Parietal lobe (tissue), 1 donor: Measurements from ENCODE around the gene HES6. TPM values are rescaled to one million over a fixed set of nuclear protein-coding genes. Genes with fewer than 3 reads are reported as not detected.

Source experiments
- total RNA-seq: library from RNA; depleted of rRNA; stranded (reverse); fragments of >200 nt; gene quantifications from one replicate; pipeline ENCODE4 v1.2.3, GENCODE V29; 2014

The HES6 gene
- 94.5 TPM for total RNA-seq

GRCh38 chr2:238239863-238240756, at the start of gene HES6:
Gene HES6, minus strand, starts transcription at chr2:238240038. Its CDS starts 133 bp downstream, at chr2:238239905.

DNA sequence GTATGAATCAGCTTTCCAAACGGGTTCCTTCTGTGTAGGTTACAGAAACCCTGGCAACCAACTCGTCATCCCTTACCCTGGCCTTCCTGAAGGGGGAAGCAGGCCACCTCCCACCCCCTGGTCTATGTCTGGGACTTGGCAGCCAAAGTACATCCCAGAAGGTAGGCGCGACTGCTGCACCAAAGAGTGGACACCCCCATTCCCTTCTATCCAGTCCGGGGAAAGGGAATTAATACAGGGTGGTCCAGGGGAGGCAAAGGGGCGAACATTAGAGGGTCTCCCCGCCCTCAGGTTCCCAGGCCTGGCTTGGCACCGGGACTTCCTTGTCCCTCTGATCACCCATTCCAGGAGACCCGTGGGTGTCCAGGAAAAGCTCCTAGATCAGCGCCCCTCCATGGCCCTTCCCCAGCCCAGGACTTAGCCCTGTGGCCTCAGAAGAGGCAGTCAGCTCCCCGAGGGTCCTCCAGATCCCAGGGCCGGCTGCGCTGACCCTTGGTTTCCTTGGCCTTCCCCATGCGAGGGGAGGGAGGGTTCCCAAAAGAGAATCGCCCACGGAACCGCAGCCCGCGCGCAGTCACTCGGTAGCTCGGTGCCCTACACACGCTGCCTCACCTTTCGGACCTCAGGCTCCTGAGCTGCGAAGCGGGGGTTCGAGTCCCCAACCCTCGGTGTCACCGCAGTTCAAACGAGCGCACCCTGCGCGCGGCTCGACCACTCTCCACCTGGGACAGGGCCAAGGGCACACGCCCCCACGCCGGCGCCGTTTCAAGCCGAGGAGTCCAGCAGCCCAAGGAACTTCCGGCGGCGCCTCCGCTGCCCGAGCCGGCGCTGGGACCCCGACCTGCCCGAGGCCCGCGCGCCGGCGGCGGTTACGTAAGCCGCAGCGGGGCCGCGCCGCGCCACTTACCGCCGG, 48.2 kb upstream of the HES6 start, which contains the start of gene PER2:
TSS of gene PER2 (minus strand) at position 874 of the 913 bp plus-strand sequence. CDS start 10,674 bp downstream, outside the sequence.

DNA sequence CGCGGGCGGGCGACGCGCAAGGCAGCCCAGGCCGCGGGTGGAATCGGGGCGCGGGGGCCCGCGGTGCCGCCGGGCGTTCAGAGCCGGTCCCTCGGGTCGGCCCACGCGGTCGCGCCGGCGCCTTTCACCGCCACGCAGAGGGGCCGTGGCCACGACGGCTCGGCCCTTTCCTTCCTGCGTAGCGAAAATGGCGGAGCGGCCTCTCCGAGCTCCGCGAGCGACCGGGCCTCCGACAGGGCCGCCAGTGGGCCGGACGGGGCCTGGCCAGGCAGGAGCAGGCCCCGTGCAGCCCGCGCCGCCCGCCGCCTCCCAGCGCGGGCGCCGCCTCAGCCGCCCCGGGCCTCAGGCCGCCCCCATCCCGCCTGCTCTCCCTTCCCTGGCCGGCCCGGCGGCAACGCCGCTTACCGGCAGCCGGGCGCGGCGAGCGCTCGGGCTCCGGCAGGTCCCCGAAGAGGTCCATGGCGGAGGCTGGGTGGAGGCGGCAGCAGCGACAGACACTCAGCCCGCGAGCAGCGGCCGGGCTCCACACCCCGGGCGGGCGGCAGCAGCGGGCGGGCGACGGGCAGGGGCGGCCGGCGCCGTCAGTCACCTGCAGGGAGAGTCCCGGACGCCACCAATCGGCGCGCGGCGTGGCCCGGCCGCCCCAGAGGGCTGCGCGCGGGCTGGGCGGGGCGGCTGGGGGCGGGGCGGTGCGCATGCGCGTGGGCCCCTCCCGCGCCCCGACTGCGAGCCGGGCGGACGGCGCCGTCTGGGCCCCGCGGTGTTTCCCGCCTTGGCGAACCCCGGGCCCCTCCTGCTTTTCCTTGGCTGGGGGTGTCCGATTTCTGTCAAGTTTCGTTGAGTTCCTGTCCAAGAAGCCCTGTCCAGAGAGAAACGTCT, 36.5 kb downstream of the HES6 start, which contains the start of gene ILKAP:
TSS of gene ILKAP (minus strand) at position 602 of the 879 bp plus-strand sequence. CDS start at position 460, 142 bp downstream.

Other genes starting within 250 kb of the HES6 start
- gene SCLY, start 179.0 kb downstream of the HES6 start, total RNA-seq: 19.4 TPM
- gene ESPNL, start 139.7 kb downstream of the HES6 start, total RNA-seq: not detected
- gene KLHL30, start 101.4 kb downstream of the HES6 start, total RNA-seq: not detected
- 1.3 TPM for gene ERFE, start 81.1 kb downstream of the HES6 start, total RNA-seq
- 68.9 TPM for gene ILKAP, start 36.3 kb downstream of the HES6 start, total RNA-seq
- 10.0 TPM for gene PER2, start 48.6 kb upstream of the HES6 start, total RNA-seq
- 17.2 TPM for gene TRAF3IP1, start 80.5 kb upstream of the HES6 start, total RNA-seq
- gene ASB1, start 186.9 kb upstream of the HES6 start, total RNA-seq: 24.1 TPM